Nephron (organoid): ENCODE measurements around the gene COL27A1.

ENCODE experiments used
- H3K27ac Mint-ChIP-seq, 3 experiments: 2 replicates each; pipeline ENCODE4 v1.8.0; 2020; ENCODE audit warnings: mixed read lengths in 3 of 3, mild to moderate bottlenecking in 2 of 3, moderate library complexity in 1 of 3
- H3K27me3 Mint-ChIP-seq: 2 replicates; pipeline ENCODE4 v1.8.0; 2021; ENCODE audit warnings: low read depth, mild to moderate bottlenecking, moderate library complexity, mixed read lengths
- H3K36me3 Mint-ChIP-seq: 2 replicates; pipeline ENCODE4 v1.8.0; 2020; ENCODE audit warnings: low read depth, mixed read lengths
- H3K4me1 Mint-ChIP-seq: 2 replicates; pipeline ENCODE4 v1.8.0; 2020; ENCODE audit warnings: mixed read lengths
- H3K4me3 Mint-ChIP-seq, 3 experiments: 2 replicates each; pipeline ENCODE4 v1.8.0; 2020; ENCODE audit warnings: mild to moderate bottlenecking in 3 of 3, mixed read lengths in 3 of 3, moderate library complexity in 2 of 3
- H3K9me3 Mint-ChIP-seq: 2 replicates; pipeline ENCODE4 v1.8.0; 2020; ENCODE audit warnings: mixed read lengths
- TF ChIP-seq, protein P1 (sequence below), 3 experiments: fragments of 200-600 bp; sonication (generic); IDR thresholded peaks; one replicate each; pipeline ENCODE4 v1.5.0; 2021; ENCODE audit warnings: antibody characterized with exemption in 3 of 3; ENCODE audit not compliant: unreplicated experiment in 3 of 3

The COL27A1 gene

DNA sequence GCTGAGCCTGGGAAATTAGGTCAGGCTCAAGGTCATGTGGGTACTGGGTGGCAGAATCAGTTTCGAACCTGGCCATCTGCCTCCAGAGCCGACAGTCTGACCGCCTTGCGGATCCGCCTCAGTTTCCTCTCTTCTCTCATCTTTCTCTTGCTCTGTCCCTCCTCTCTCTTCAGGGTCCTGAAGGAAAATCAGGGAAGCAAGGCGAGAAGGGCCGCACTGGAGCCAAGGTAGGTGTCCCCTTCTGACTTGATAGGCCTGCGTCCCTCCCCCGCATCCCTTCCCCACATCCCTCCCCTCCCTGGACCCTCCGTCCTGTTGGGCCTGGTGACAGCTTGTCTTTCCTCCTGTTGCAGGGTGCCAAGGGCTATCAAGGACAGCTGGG lies 126.8 kb downstream of the COL27A1 start:
- Mint-ChIP-seq H3K27ac (peak overlapping the region; percentile 47 to 79 (median 75)), H3K36me3 (peaks cover 28% of the 10 kb centered on the region), H3K9me3 (no peaks in the 10 kb centered on the region), H3K27me3 (peaks cover 10% of the 10 kb centered on the region), H3K4me3 (no peak overlapping the region), H3K4me1 (peaks cover 68% of the 10 kb centered on the region)
- TF ChIP-seq, protein P1, sequence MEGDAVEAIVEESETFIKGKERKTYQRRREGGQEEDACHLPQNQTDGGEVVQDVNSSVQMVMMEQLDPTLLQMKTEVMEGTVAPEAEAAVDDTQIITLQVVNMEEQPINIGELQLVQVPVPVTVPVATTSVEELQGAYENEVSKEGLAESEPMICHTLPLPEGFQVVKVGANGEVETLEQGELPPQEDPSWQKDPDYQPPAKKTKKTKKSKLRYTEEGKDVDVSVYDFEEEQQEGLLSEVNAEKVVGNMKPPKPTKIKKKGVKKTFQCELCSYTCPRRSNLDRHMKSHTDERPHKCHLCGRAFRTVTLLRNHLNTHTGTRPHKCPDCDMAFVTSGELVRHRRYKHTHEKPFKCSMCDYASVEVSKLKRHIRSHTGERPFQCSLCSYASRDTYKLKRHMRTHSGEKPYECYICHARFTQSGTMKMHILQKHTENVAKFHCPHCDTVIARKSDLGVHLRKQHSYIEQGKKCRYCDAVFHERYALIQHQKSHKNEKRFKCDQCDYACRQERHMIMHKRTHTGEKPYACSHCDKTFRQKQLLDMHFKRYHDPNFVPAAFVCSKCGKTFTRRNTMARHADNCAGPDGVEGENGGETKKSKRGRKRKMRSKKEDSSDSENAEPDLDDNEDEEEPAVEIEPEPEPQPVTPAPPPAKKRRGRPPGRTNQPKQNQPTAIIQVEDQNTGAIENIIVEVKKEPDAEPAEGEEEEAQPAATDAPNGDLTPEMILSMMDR (IDR thresholded peaks at IDR 0.05; ENCODE audit: unreplicated experiment in 3 of 3), result no peak

DNA sequence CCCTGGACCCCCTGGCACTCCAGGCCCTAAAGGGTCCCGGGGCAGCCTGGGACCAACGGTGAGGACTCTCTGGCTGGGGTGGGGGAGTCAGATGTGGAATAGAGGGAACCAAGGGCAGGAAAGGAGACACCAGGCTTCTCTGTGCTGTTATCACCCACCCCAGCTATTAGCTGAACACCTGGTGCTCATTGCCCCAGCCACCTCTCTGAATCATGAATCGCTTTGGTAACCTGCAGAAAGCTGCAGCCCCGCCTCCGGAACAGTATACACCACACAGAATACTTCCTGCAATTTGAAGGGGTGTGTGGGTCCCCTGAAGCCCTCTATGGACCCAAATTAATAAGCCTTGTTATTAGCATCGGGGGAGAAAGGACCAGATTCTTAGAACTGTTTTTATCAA lies 127.2 kb downstream of the COL27A1 start:
- Mint-ChIP-seq H3K4me1 (peaks cover 68% of the 10 kb centered on the region), H3K36me3 (peaks cover 25% of the 10 kb centered on the region), H3K27ac (peak overlapping the region in 2 of 3 experiments; percentile 75 to 79), H3K4me3 (no peak overlapping the region), H3K9me3 (no peaks in the 10 kb centered on the region), H3K27me3 (peaks cover 10% of the 10 kb centered on the region)
- TF ChIP-seq, protein P1 (IDR thresholded peaks at IDR 0.05; ENCODE audit: unreplicated experiment in 3 of 3), result no peak

DNA sequence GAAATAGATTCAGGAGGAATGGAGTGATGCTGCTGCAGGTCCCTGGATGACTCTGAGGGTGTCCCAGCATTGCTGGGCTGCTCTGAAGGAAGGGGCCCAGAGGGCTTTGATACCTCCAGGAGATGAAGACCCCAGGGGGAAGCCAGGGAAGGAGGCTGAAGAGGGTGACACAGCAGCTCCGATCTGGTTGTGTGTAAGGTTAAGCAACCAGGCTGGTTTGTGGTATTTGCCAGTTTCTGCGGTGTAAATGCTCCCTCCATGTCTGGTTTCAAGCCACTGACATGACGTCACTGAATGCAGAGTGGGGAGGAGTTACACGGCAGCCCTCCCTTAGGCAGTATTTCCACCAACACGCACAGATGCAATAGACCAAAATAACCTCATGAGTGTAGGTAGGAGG lies 127.6 kb downstream of the COL27A1 start:
- H3K4me3 Mint-ChIP-seq, result no peak overlapping the region
- peaks cover 68% of the 10 kb centered on the region for H3K4me1 Mint-ChIP-seq
- H3K27me3 Mint-ChIP-seq, result peaks cover 10% of the 10 kb centered on the region
- H3K36me3 Mint-ChIP-seq, result peaks cover 22% of the 10 kb centered on the region
- TF ChIP-seq, protein P1 (IDR thresholded peaks at IDR 0.05; ENCODE audit: unreplicated experiment in 3 of 3), result no peak
- H3K27ac Mint-ChIP-seq, result peak overlapping the region in 2 of 3 experiments; percentile 75 to 79
- H3K9me3 Mint-ChIP-seq, result no peaks in the 10 kb centered on the region

DNA sequence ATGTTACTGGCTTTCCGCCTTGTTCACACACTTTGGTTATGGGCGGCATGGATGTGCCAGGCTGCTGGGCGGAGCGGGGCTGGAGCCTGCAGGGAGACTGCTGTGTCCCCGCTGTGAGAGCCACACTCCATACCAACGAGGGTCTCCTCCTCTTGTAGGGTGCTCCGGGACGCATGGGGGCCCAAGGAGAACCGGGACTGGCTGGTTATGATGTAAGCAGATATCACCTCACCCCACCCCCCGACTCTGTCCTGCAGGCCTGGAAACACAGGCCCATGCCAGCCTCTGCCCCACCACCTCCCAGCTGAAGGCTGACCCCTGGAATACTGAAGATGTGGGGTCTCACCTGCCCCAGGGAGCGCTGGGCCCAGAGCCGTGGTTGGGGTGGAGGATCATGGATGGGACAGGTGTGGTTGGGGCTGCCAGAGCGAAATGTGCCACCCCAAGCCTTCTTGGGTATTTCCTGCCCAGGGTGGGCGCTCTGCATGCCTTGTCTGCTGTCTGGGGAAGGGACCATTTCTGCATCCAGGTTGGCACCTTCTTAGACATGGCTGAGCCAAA lies 128.3 kb downstream of the COL27A1 start:
- TF ChIP-seq, protein P1 (IDR thresholded peaks at IDR 0.05; ENCODE audit: unreplicated experiment in 3 of 3), result no peak
- peak overlapping the region in 2 of 3 experiments; percentile 75 to 79 for H3K27ac Mint-ChIP-seq
- H3K36me3 Mint-ChIP-seq, result peaks cover 15% of the 10 kb centered on the region
- H3K4me1 Mint-ChIP-seq, result peaks cover 66% of the 10 kb centered on the region
- peaks cover 10% of the 10 kb centered on the region for H3K27me3 Mint-ChIP-seq
- no peak overlapping the region for H3K4me3 Mint-ChIP-seq
- H3K9me3 Mint-ChIP-seq, result no peaks in the 10 kb centered on the region

DNA sequence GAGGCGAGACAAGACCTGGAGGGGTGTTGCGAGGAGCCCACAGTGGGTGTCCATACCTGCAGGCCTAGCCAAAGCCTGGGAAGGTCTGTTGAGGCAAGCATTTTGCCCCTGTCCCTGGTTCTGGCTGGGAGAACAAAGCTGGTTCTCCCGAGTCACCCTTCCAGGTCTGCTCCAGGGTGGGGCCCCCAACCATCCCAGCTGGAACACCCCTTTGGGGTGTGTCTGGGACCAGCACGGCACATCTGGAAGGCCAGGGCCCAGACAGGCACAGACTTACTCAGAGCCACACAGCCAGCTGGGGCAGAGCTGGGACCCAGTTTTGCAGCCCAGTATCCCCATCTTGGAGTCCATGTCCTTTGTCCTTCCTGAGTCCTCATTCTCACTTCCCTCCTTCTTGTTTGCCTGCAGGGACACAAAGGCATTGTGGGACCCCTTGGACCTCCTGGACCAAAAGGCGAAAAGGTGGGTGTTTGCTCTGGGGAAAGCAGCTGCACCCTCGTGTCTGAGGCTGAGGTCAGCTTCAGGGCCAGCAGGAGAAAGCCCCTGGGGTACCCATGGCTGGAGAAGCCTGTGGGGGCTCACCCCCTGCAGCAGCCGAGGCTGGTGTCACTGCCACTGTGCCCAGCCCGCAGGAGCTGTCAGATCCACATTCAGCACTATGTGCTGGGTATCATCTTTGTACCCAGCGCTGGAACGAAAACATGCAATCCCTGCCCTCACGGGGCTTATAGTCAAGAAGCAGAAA lies 129.2 kb downstream of the COL27A1 start:
- peaks cover 10% of the 10 kb centered on the region for H3K36me3 Mint-ChIP-seq

More for the DNA sequence above, 129.2 kb downstream of the COL27A1 start:
- TF ChIP-seq, protein P1 (IDR thresholded peaks at IDR 0.05; ENCODE audit: unreplicated experiment in 3 of 3), result no peak
- peaks cover 65% of the 10 kb centered on the region for H3K4me1 Mint-ChIP-seq
- H3K27me3 Mint-ChIP-seq, result peaks cover 10% of the 10 kb centered on the region
- no peak overlapping the region for H3K4me3 Mint-ChIP-seq
- peak overlapping the region; percentile 51 to 76 (median 62) for H3K27ac Mint-ChIP-seq
- no peaks in the 10 kb centered on the region for H3K9me3 Mint-ChIP-seq
